ENCODE measurements around the gene FAM81B. TPM values are rescaled to one million over a fixed set of nuclear protein-coding genes. Genes with fewer than 3 reads are reported as not detected.
"Not testable (repeated sequence)": the region's sequence is repeated elsewhere in the genome, so short reads cannot be mapped to it uniquely, and the experiment has no call there.

Gene FAM81B
- total RNA-seq, 2 donors from 2014 or later: 3.6 TPM; not detected in 1

- Mint-ChIP-seq H3K4me3 (no peak overlapping the region), H3K27me3 (no peaks in the 10 kb centered on the region), H3K27ac (no peak overlapping the region), H3K4me1 (peaks cover 7% of the 10 kb centered on the region), H3K36me3 (ENCODE audit: low read depth) (no peaks in the 10 kb centered on the region)
- ATAC-seq (no peak), DNase-seq (no peak)
- H3K9me3 ChIP-seq (ENCODE audit: control insufficient read depth, low read length, poor library complexity, severe bottlenecking): no peaks in the 10 kb centered on the region
Observed at GRCh38 chr5:95380103-95380628, 11.0 kb upstream of the FAM81B start.

GRCh38 chr5:95382801-95383200 is 8.4 kb upstream of the FAM81B start:
- no peaks in the 10 kb centered on the region for H3K9me3 ChIP-seq (ENCODE audit: control insufficient read depth, low read length, poor library complexity, severe bottlenecking)
- Mint-ChIP-seq H3K4me1 (peaks cover 7% of the 10 kb centered on the region), H3K4me3 (no peak overlapping the region), H3K27ac (no peak overlapping the region), H3K36me3 (ENCODE audit: low read depth) (no peaks in the 10 kb centered on the region), H3K27me3 (peaks cover 8% of the 10 kb centered on the region)
- DNase-seq: no peak
- no peak for ATAC-seq

GRCh38 chr5:95384485-95385213 is 6.5 kb upstream of the FAM81B start:
- Mint-ChIP-seq H3K4me1 (peaks cover 7% of the 10 kb centered on the region), H3K4me3 (no peak overlapping the region), H3K27me3 (peaks cover 10% of the 10 kb centered on the region), H3K36me3 (ENCODE audit: low read depth) (no peaks in the 10 kb centered on the region), H3K27ac (no peak overlapping the region)
- DNase-seq (no peak), ATAC-seq (no peak)
- H3K9me3 ChIP-seq (ENCODE audit: control insufficient read depth, low read length, poor library complexity, severe bottlenecking): no peaks in the 10 kb centered on the region

GRCh38 chr5:95385334-95385733 is 5.8 kb upstream of the FAM81B start:
- H3K36me3 Mint-ChIP-seq (ENCODE audit: low read depth): no peaks in the 10 kb centered on the region
- DNase-seq: no peak
- peaks cover 10% of the 10 kb centered on the region for H3K27me3 Mint-ChIP-seq

GRCh38 chr5:95391965-95392364 is 799 bp downstream of the FAM81B start:
- H3K27me3 Mint-ChIP-seq: peaks cover 19% of the 10 kb centered on the region
- not testable (repeated sequence) for H3K9me3 ChIP-seq (ENCODE audit: control insufficient read depth, low read length, poor library complexity, severe bottlenecking); H3K4me1 Mint-ChIP-seq; DNase-seq; H3K4me3 Mint-ChIP-seq; H3K27ac Mint-ChIP-seq; H3K36me3 Mint-ChIP-seq (ENCODE audit: low read depth); ATAC-seq

More at GRCh38 chr5:95385334-95385733, 5.8 kb upstream of the FAM81B start:
- no peak overlapping the region for H3K27ac Mint-ChIP-seq
- H3K9me3 ChIP-seq (ENCODE audit: control insufficient read depth, low read length, poor library complexity, severe bottlenecking): no peaks in the 10 kb centered on the region
- no peak for ATAC-seq
- H3K4me1 Mint-ChIP-seq: peaks cover under 1% of the 10 kb centered on the region
- H3K4me3 Mint-ChIP-seq: no peak overlapping the region

GRCh38 chr5:95392593-95393182 is 1.5 kb downstream of the FAM81B start:
- Mint-ChIP-seq H3K4me3 (no peak overlapping the region), H3K27ac (no peak overlapping the region), H3K4me1 (no peaks in the 10 kb centered on the region), H3K36me3 (ENCODE audit: low read depth) (no peaks in the 10 kb centered on the region), H3K27me3 (peaks cover 21% of the 10 kb centered on the region)
- ATAC-seq: no peak
- no peak for DNase-seq
- peaks cover 2% of the 10 kb centered on the region for H3K9me3 ChIP-seq (ENCODE audit: control insufficient read depth, low read length, poor library complexity, severe bottlenecking)

- Mint-ChIP-seq H3K4me3 (no peak overlapping the region), H3K4me1 (no peaks in the 10 kb centered on the region), H3K27me3 (peaks cover 21% of the 10 kb centered on the region), H3K27ac (no peak overlapping the region), H3K36me3 (ENCODE audit: low read depth) (no peaks in the 10 kb centered on the region)
- peaks cover 2% of the 10 kb centered on the region for H3K9me3 ChIP-seq (ENCODE audit: control insufficient read depth, low read length, poor library complexity, severe bottlenecking)
- DNase-seq (no peak), ATAC-seq (no peak)
Observed at GRCh38 chr5:95393279-95393678, 2.1 kb downstream of the FAM81B start.

- H3K27me3 Mint-ChIP-seq: peaks cover 29% of the 10 kb centered on the region
- H3K4me3 Mint-ChIP-seq: no peak overlapping the region
- H3K27ac Mint-ChIP-seq: no peak overlapping the region
- no peaks in the 10 kb centered on the region for H3K9me3 ChIP-seq (ENCODE audit: control insufficient read depth, low read length, poor library complexity, severe bottlenecking)
- H3K36me3 Mint-ChIP-seq (ENCODE audit: low read depth): no peaks in the 10 kb centered on the region
- H3K4me1 Mint-ChIP-seq: no peaks in the 10 kb centered on the region
- DNase-seq (no peak), ATAC-seq (no peak)
Observed at GRCh38 chr5:95398989-95399388, 7.8 kb downstream of the FAM81B start.

- H3K27ac Mint-ChIP-seq: no peak overlapping the region
- H3K36me3 Mint-ChIP-seq (ENCODE audit: low read depth): no peaks in the 10 kb centered on the region
- H3K4me1 Mint-ChIP-seq: no peaks in the 10 kb centered on the region
- H3K4me3 Mint-ChIP-seq: no peak overlapping the region
- ATAC-seq (no peak), DNase-seq (no peak)
- H3K27me3 Mint-ChIP-seq: peaks cover 32% of the 10 kb centered on the region
- H3K9me3 ChIP-seq (ENCODE audit: control insufficient read depth, low read length, poor library complexity, severe bottlenecking): no peaks in the 10 kb centered on the region
Observed at GRCh38 chr5:95401626-95402025, 10.5 kb downstream of the FAM81B start.

GRCh38 chr5:95403996-95404395 is 12.8 kb downstream of the FAM81B start:
- DNase-seq (no peak), ATAC-seq (no peak)
- no peaks in the 10 kb centered on the region for H3K9me3 ChIP-seq (ENCODE audit: control insufficient read depth, low read length, poor library complexity, severe bottlenecking)
- H3K27ac Mint-ChIP-seq: no peak overlapping the region
- no peaks in the 10 kb centered on the region for H3K4me1 Mint-ChIP-seq
- H3K27me3 Mint-ChIP-seq: peaks cover 32% of the 10 kb centered on the region
- peaks cover 4% of the 10 kb centered on the region for H3K36me3 Mint-ChIP-seq (ENCODE audit: low read depth)
- H3K4me3 Mint-ChIP-seq: no peak overlapping the region

- ATAC-seq (no peak), DNase-seq (no peak)
- Mint-ChIP-seq H3K4me1 (no peaks in the 10 kb centered on the region), H3K27ac (no peak overlapping the region), H3K4me3 (no peak overlapping the region), H3K36me3 (ENCODE audit: low read depth) (peaks cover 4% of the 10 kb centered on the region), H3K27me3 (peaks cover 25% of the 10 kb centered on the region)
- no peaks in the 10 kb centered on the region for H3K9me3 ChIP-seq (ENCODE audit: control insufficient read depth, low read length, poor library complexity, severe bottlenecking)
Observed at GRCh38 chr5:95406426-95407090, 15.4 kb downstream of the FAM81B start.

GRCh38 chr5:95410279-95410678 is 19.1 kb downstream of the FAM81B start:
- no peak for ATAC-seq

GRCh38 chr5:95411474-95411873 is 20.3 kb downstream of the FAM81B start:
- no peaks in the 10 kb centered on the region for H3K9me3 ChIP-seq (ENCODE audit: control insufficient read depth, low read length, poor library complexity, severe bottlenecking)
- ATAC-seq (no peak), DNase-seq (no peak)
- Mint-ChIP-seq H3K36me3 (ENCODE audit: low read depth) (peaks cover 4% of the 10 kb centered on the region), H3K27me3 (peaks cover 31% of the 10 kb centered on the region), H3K27ac (no peak overlapping the region), H3K4me3 (no peak overlapping the region), H3K4me1 (no peaks in the 10 kb centered on the region)

More at GRCh38 chr5:95410279-95410678, 19.1 kb downstream of the FAM81B start:
- Mint-ChIP-seq H3K27me3 (peaks cover 40% of the 10 kb centered on the region), H3K4me1 (no peaks in the 10 kb centered on the region), H3K4me3 (no peak overlapping the region), H3K27ac (no peak overlapping the region), H3K36me3 (ENCODE audit: low read depth) (peaks cover 4% of the 10 kb centered on the region)
- H3K9me3 ChIP-seq (ENCODE audit: control insufficient read depth, low read length, poor library complexity, severe bottlenecking): no peaks in the 10 kb centered on the region
- no peak for DNase-seq

Data from T-helper 17 cell (primary cell).